Measurements from ENCODE around the gene PRCD.

PRCD gene

DNA sequence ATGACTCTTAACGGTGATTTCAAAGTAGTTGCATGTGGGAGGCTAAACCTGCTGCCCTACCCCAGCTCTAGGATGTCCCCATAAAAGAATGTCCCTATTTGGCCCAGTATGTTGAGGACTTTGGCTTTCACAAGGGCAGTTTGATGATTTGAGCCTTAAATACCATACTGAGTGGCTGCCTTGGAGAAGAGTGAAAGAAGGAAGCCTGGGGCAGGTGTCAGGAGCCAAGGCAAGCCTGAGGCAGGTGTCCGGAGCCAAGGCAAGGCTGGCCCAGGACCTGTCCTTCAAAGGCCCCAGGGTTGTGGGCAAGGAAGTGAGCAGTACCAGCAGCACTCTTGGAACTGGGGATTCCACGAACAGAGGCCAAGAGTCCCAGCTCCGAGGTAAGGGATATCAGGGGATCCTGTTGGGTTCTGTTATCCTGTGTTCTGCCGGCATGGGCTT lies 27.2 kb downstream of the PRCD start:
- TF ChIP-seq CTCF (IDR thresholded peaks at IDR 0.05), result no peak

DNA sequence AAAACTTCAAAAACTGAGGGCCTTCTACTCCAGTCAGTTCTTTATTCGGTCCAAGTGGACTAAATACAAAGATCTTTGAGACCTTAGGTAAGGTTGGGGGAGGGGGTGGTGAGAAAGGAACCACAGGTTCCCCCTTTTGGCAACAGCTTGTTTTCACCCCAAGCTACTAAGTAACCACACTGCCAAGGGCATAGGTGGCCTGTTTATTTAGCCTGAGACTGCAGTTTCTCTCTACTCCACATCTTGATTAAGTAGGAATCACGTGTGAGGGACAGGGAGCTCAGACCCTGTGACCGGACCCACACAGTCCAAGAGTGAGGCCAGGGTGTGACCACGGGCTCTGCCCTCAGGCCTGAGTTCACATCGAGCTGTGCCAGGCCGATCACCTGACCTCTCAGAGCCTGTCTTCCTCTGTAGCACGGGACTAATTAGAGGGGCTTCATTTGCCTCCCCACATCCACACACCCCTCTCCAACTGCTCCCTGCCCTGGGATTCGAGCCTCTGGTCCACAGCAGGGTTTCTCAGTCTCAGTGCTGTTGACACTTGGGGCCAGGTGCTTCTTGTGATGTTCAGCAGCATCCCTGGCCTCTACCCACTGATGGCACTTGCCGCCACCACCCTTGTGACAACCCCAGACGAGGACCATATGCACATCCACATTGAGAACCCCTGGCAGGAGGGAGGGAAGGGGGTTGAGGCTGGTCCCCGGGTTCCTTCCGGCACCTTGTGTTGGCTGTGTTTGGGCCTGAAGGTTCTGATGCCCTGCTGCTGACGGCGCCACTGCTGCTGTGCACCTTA lies 28.0 kb downstream of the PRCD start:
- no peak for TF ChIP-seq CTCF (IDR thresholded peaks at IDR 0.05)

DNA sequence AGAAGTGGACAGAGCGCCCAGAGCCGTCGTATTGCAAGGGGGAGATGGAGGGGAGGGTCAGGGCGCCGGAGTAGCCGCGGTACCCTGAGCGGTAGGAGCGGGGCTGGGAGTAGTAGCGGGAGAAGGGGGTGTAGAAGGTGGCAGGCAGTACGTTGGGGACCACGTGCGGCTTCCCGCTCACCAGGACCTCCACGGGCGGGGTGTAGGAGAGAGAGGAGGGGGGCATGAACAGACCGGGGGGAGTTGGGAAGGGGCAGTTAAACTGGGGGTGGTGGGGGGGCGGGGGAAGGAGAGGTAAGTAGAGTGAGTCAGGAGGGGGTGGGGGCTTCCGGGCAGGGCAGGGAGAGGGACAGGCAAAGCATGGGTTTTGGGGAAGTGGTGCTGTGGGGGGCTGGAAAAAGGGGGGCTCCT lies 29.0 kb downstream of the PRCD start:
- TF ChIP-seq CTCF (IDR thresholded peaks at IDR 0.05), result no peak

DNA sequence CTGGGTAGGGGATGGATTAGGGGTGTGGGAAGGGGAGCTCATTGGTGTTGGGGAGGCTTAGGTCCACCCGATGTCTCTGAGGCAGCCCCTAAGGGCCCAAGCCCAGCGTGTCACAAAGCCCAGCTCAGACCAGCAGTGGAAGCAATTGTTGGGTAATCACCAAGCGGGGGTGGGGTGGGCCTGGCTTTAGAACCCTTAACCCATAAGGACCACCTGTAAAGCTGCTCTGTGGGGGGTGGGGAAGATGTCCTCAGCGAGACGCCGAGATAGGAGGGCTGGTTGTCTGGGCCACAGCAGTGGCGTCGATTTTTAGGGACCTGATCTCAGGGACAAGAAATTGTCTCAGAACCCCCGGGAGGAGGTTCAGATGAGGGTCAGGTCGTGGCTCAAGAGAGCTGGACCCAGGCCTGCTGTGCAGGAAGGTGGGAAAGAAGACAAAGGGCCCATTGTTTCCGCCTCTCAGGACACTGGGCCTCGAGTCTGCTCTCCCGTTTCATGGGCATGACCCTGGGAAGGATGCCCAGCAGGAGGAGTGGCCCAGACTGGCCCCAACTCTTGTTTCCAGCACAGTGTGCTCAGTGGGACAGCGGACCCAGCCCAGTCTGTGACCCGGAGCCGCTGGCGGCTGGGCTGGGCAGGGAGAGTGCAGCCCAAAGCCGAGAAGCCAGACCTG lies 29.9 kb downstream of the PRCD start:
- TF ChIP-seq CTCF (IDR thresholded peaks at IDR 0.05), result no peak

- TF ChIP-seq CTCF (IDR thresholded peaks at IDR 0.05), result no peak
Observed at GRCh38 chr17:76570457-76570856, 30.6 kb downstream of the PRCD start.

DNA sequence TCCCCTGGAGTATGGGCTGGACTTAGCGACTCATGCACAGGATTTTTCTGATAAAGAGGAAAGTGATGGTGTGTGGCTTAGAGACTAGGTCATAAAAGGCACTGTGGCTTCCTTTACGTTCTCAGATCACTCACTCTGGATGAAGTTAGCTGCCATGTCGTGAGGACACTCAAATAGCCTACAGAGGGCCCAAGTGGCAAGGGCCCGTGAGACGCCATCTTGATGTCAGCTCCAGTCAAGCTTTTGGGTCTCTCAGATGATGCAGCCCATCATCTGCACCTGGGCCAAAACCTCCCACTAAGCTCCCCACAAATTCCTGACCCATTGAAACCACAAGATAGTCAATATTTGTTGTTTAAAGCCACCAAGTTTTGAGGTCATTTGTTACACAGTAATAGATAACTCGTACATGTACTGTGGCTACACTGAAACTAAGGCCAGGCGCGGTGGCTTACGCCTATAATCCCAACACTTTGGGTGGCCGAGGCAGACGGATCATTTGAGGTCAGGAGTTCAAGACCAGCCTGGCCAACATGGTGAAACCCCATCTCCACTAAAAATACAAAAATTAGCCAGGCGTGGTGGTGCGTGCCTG lies 31.1 kb downstream of the PRCD start:
- no peak for TF ChIP-seq CTCF (IDR thresholded peaks at IDR 0.05)

- no peak for TF ChIP-seq CTCF (IDR thresholded peaks at IDR 0.05)
Observed at GRCh38 chr17:76572201-76572910, 32.5 kb downstream of the PRCD start.
